ENCODE data around the gene ADGRG6. TPM values are rescaled to one million over a fixed set of nuclear protein-coding genes. Genes with fewer than 3 reads are reported as not detected.
"Not testable (repeated sequence)": the region's sequence is repeated elsewhere in the genome, so short reads cannot be mapped to it uniquely, and the experiment has no call there.

Gene ADGRG6
- total RNA-seq, result 2.3 TPM
- long read RNA-seq, result 0 reads

GRCh38 chr6:142301651-142302391, at the start of gene ADGRG6:
Gene ADGRG6 (plus strand): TSS chr6:142302007. CDS start chr6:142302330, 323 bp downstream.
- peak; percentile 76 for DNase-seq (ENCODE audit: low spot score)

GRCh38 chr6:142254513-142254912, 47.3 kb upstream of the ADGRG6 start:
- DNase-seq (ENCODE audit: low spot score), result no peak
- intact Hi-C loops (cut with DNase I), result no loop called here

More at GRCh38 chr6:142301651-142302391, at the start of gene ADGRG6:
- intact Hi-C loops (cut with DNase I), result no loop called here

GRCh38 chr6:142255785-142256184, 46.0 kb upstream of the ADGRG6 start:
- intact Hi-C loops (cut with DNase I), result no loop called here
- no peak for DNase-seq (ENCODE audit: low spot score)

GRCh38 chr6:142258305-142258704, 43.5 kb upstream of the ADGRG6 start:
- no peak for DNase-seq (ENCODE audit: low spot score)
- intact Hi-C loops (cut with DNase I), result no loop called here

- intact Hi-C loops (cut with DNase I), result no loop called here
- no peak for DNase-seq (ENCODE audit: low spot score)
Measured at GRCh38 chr6:142258757-142259156, 43.0 kb upstream of the ADGRG6 start.

- intact Hi-C loops (cut with DNase I), result no loop called here
Measured at GRCh38 chr6:142260748-142261147, 41.1 kb upstream of the ADGRG6 start.

GRCh38 chr6:142262231-142262630, 39.6 kb upstream of the ADGRG6 start:
- DNase-seq (ENCODE audit: low spot score), result no peak
- intact Hi-C loops (cut with DNase I), result no loop called here

More at GRCh38 chr6:142260748-142261147, 41.1 kb upstream of the ADGRG6 start:
- no peak for DNase-seq (ENCODE audit: low spot score)

GRCh38 chr6:142265476-142265875, 36.3 kb upstream of the ADGRG6 start:
- intact Hi-C loops (cut with DNase I), result no loop called here
- no peak for DNase-seq (ENCODE audit: low spot score)

- no peak for DNase-seq (ENCODE audit: low spot score)
- intact Hi-C loops (cut with DNase I), result no loop called here
Measured at GRCh38 chr6:142266060-142266459, 35.7 kb upstream of the ADGRG6 start.

GRCh38 chr6:142271476-142271875, 30.3 kb upstream of the ADGRG6 start:
- intact Hi-C loops (cut with DNase I), result no loop called here
- DNase-seq (ENCODE audit: low spot score), result no peak

GRCh38 chr6:142274656-142275055, 27.2 kb upstream of the ADGRG6 start:
- intact Hi-C loops (cut with DNase I), result no loop called here
- no peak for DNase-seq (ENCODE audit: low spot score)

- DNase-seq (ENCODE audit: low spot score), result no peak
- intact Hi-C loops (cut with DNase I), result no loop called here
Measured at GRCh38 chr6:142275236-142276006, 26.4 kb upstream of the ADGRG6 start.

GRCh38 chr6:142276256-142276655, 25.6 kb upstream of the ADGRG6 start:
- intact Hi-C loops (cut with DNase I), result no loop called here

GRCh38 chr6:142279350-142280180, 22.2 kb upstream of the ADGRG6 start:
- intact Hi-C loops (cut with DNase I), result no loop called here
- no peak for DNase-seq (ENCODE audit: low spot score)

More at GRCh38 chr6:142276256-142276655, 25.6 kb upstream of the ADGRG6 start:
- no peak for DNase-seq (ENCODE audit: low spot score)

- intact Hi-C loops (cut with DNase I), result no loop called here
Measured at GRCh38 chr6:142280265-142280664, 21.5 kb upstream of the ADGRG6 start.

GRCh38 chr6:142280927-142281326, 20.9 kb upstream of the ADGRG6 start:
- intact Hi-C loops (cut with DNase I), result no loop called here

More at GRCh38 chr6:142280265-142280664, 21.5 kb upstream of the ADGRG6 start:
- no peak for DNase-seq (ENCODE audit: low spot score)

GRCh38 chr6:142283138-142283537, 18.7 kb upstream of the ADGRG6 start:
- intact Hi-C loops (cut with DNase I), result not testable (repeated sequence)

More at GRCh38 chr6:142280927-142281326, 20.9 kb upstream of the ADGRG6 start:
- DNase-seq (ENCODE audit: low spot score), result no peak

GRCh38 chr6:142284419-142284818, 17.4 kb upstream of the ADGRG6 start:
- no peak for DNase-seq (ENCODE audit: low spot score)
- intact Hi-C loops (cut with DNase I), result no loop called here

More at GRCh38 chr6:142283138-142283537, 18.7 kb upstream of the ADGRG6 start:
- not testable (repeated sequence) for DNase-seq (ENCODE audit: low spot score)

- intact Hi-C loops (cut with DNase I), result no loop called here
- no peak for DNase-seq (ENCODE audit: low spot score)
Measured at GRCh38 chr6:142285235-142286087, 16.3 kb upstream of the ADGRG6 start.

Data from cardiac septum (tissue), 1 donor.